ENCODE measurements around the gene DNAH2.

Gene DNAH2

GRCh38 chr17:7684851-7685532 is 32.6 kb upstream of the DNAH2 start:
- TF ChIP-seq CTCF (IDR thresholded peaks at IDR 0.05; ENCODE audit: borderline replicate concordance, insufficient read depth, low read depth, low read length): no peak
- peak overlapping the region; percentile 84 for H3K4me3 ChIP-seq (ENCODE audit: low read depth, low read length)

GRCh38 chr17:7685533-7686221 is 31.9 kb upstream of the DNAH2 start:
- no peak for TF ChIP-seq CTCF (IDR thresholded peaks at IDR 0.05; ENCODE audit: borderline replicate concordance, insufficient read depth, low read depth, low read length)
- H3K4me3 ChIP-seq (ENCODE audit: low read depth, low read length): peak overlapping the region; percentile 84

- H3K4me3 ChIP-seq (ENCODE audit: low read depth, low read length): peak overlapping the region; percentile 84
- TF ChIP-seq CTCF (IDR thresholded peaks at IDR 0.05; ENCODE audit: borderline replicate concordance, insufficient read depth, low read depth, low read length): no peak
Measured at GRCh38 chr17:7686222-7687071, 31.1 kb upstream of the DNAH2 start.

- peak within 1 kb of the TSS; percentile 84 for H3K4me3 ChIP-seq (ENCODE audit: low read depth, low read length)
- TF ChIP-seq CTCF (IDR thresholded peaks at IDR 0.05; ENCODE audit: borderline replicate concordance, insufficient read depth, low read depth, low read length): no peak
Measured at GRCh38 chr17:7687072-7687907, 30.3 kb upstream of the DNAH2 start, which contains the start of gene TP53. Gene TP53 (minus strand): TSS chr17:7687490. CDS start chr17:7676594, 10,896 bp downstream.

- TF ChIP-seq CTCF (IDR thresholded peaks at IDR 0.05; ENCODE audit: borderline replicate concordance, insufficient read depth, low read depth, low read length): peak; percentile 95
- peak within 1 kb of the TSS; percentile 84 for H3K4me3 ChIP-seq (ENCODE audit: low read depth, low read length)
Measured at GRCh38 chr17:7687908-7688807, 29.4 kb upstream of the DNAH2 start, which contains the start of gene WRAP53. Gene WRAP53 (plus strand): TSS chr17:7688477. CDS start chr17:7688649, 172 bp downstream.
